CD8-positive, alpha-beta memory T cell (primary cell): ENCODE data around the gene CALML3. TPM values are rescaled to one million over a fixed set of nuclear protein-coding genes. Genes with fewer than 3 reads are reported as not detected.

Source experiments
- CTCF ChIA-PET: fragments of 350-600 bp; sonication (Branson Sonifier 250); formaldehyde crosslinking; loops from one replicate; lab custom pipeline; 2021; ENCODE audit warnings: antibody characterized with exemption; lab: Charles Lee
- POLR2A ChIA-PET: fragments of 350-600 bp; sonication (Branson Sonifier 250); formaldehyde crosslinking; loops from one replicate; lab custom pipeline; 2021; ENCODE audit warnings: antibody characterized with exemption; lab: Charles Lee
- DNase-seq, 5 donors: peaks; one replicate each; pipeline versions ENCODE4 v3.0.0 to v3.0.0-alpha.2; 2020 to 2022; ENCODE audit warnings: mixed read lengths in 1 of 5
- H3K27ac ChIP-seq: one replicate; pipeline ENCODE4 v1.7.0; 2013; ENCODE audit warnings: low read depth, mild to moderate bottlenecking, low read length, moderate library complexity
- H3K27me3 ChIP-seq: 2 replicates; pipeline ENCODE4 v1.7.0; 2013; ENCODE audit warnings: low read length, mild to moderate bottlenecking; ENCODE audit not compliant: insufficient read depth, poor library complexity, severe bottlenecking
- H3K36me3 ChIP-seq: 2 replicates; pipeline ENCODE4 v1.7.0; 2013; ENCODE audit warnings: mild to moderate bottlenecking, low read length, moderate library complexity; ENCODE audit not compliant: insufficient read depth
- H3K4me1 ChIP-seq: 2 replicates; pipeline ENCODE4 v1.7.0; 2013; ENCODE audit warnings: mild to moderate bottlenecking, low read length, moderate library complexity; ENCODE audit not compliant: insufficient read depth
- H3K4me3 ChIP-seq: 2 replicates; pipeline ENCODE4 v1.7.0; 2013; ENCODE audit warnings: mild to moderate bottlenecking, low read length
- H3K9me3 ChIP-seq: 2 replicates; pipeline ENCODE4 v1.7.0; 2013; ENCODE audit warnings: mild to moderate bottlenecking, low read length
- H3K27ac Mint-ChIP-seq, 8 donors: one replicate each; pipeline ENCODE4 v1.8.0; 2020 to 2021; ENCODE audit warnings: mixed read lengths in 8 of 8, mild to moderate bottlenecking in 6 of 8, inconsistent platforms in 3 of 8, moderate library complexity in 3 of 8
- H3K27me3 Mint-ChIP-seq, 2 donors: one replicate each; pipeline ENCODE4 v1.8.0; 2020 to 2021; ENCODE audit warnings: mixed read lengths in 2 of 2, mild to moderate bottlenecking in 1 of 2, moderate library complexity in 1 of 2
- H3K36me3 Mint-ChIP-seq, 3 donors: one replicate each; pipeline ENCODE4 v1.8.0; 2020 to 2021; ENCODE audit warnings: mixed read lengths in 3 of 3, inconsistent platforms in 1 of 3, mild to moderate bottlenecking in 1 of 3
- H3K4me1 Mint-ChIP-seq, 3 donors: one replicate each; pipeline ENCODE4 v1.8.0; 2020 to 2021; ENCODE audit warnings: mixed read lengths in 3 of 3, inconsistent platforms in 1 of 3, mild to moderate bottlenecking in 1 of 3
- H3K4me3 Mint-ChIP-seq, 7 donors: one replicate each; pipeline ENCODE4 v1.8.0; 2020 to 2021; ENCODE audit warnings: mixed read lengths in 7 of 7, mild to moderate bottlenecking in 6 of 7, moderate library complexity in 4 of 7, inconsistent platforms in 2 of 7
- H3K9me3 Mint-ChIP-seq, 5 donors: one replicate each; pipeline ENCODE4 v1.8.0; 2020 to 2022; ENCODE audit warnings: mixed read lengths in 5 of 5, mild to moderate bottlenecking in 3 of 5, moderate library complexity in 2 of 5, inconsistent platforms in 1 of 5
- polyA plus RNA-seq: library from polyadenylated mRNA; unstranded; fragments of 300-500 nt; fragmentation: Illumina TruSeq; gene quantifications from one replicate; pipeline ENCODE4 v1.2.3, GENCODE V29; 2021
- total RNA-seq, 2 experiments: library from RNA; stranded (reverse); gene quantifications; one replicate each; pipeline ENCODE4 v1.2.3, GENCODE V29; 2021

Gene CALML3
- total and polyA plus RNA-seq, 3 experiments from 2014 or later = not detected

DNA sequence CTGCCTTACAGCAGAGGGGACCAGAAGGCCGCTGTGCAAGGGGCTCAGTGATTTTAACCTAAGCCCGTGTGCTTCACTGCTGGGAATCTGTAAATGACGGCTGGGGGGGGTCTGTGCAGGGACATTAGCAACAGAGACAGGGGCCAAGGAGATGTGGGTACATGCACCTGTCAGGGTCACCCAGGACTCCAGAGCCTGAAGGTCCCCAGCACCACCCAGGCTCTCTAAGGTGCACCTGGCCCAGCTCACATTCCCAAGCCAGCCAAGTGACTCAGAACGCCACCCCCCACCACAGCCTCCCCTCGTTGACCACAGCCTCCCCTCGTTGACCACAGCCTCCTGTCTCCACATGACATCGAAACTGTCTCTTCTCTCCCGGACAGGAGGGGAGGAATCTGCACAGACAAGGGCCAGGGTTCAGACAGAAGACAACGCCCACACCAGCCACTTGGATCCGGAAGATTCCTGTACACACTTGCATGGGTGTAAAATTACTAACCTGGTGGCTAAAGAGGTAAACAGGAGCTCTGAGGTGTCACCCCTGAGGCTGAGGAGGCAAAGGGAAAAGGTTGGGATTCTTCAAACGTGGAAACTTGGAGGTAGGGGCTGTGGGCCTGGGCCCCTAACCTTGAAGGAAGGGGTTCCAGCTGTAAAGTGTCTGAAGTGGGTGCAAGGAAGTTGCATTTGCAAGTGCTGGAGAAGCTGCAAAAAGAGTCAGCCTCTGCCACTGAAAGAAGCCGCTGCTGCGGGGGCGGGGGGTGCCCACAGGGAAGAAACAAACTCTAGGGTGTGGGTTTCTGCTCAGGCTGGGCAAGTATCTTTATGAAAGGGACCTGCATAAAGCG, 27.0 kb downstream of the CALML3 start:
- no peaks in the 10 kb centered on the region for H3K36me3 ChIP-seq
- Mint-ChIP-seq H3K27ac (peak overlapping the region in 3 of 8 donors; percentile 6 to 65 (median 33)), H3K4me1 (peaks cover 14 to 20% (median 19%) of the 10 kb centered on the region in 3 donors), H3K4me3 (peak overlapping the region in 3 of 7 donors; percentile 14 to 56 (median 50)), H3K27me3 (peaks cover 3 to 4% of the 10 kb centered on the region in 2 donors), H3K9me3 (no peaks in the 10 kb centered on the region), H3K36me3 (no peaks in the 10 kb centered on the region)
- peak overlapping the region; percentile 22 for H3K4me3 ChIP-seq
- ChIA-PET CTCF (interaction anchor here (0.9 kb wide), 1 partner anchor 71 kb away, joined by 3 read pairs; no protein-coding TSS in a partner anchor), POLR2A (interaction anchor here (1.2 kb wide), 1 partner anchor 11 kb away, joined by 3 read pairs; no protein-coding TSS in a partner anchor)
- H3K9me3 ChIP-seq = no peaks in the 10 kb centered on the region
- peak overlapping the region; percentile 35 for H3K27ac ChIP-seq
- DNase-seq = peak in 1 of 5 donors; percentile 38
- H3K27me3 ChIP-seq = no peaks in the 10 kb centered on the region
- H3K4me1 ChIP-seq = peaks cover 46% of the 10 kb centered on the region

DNA sequence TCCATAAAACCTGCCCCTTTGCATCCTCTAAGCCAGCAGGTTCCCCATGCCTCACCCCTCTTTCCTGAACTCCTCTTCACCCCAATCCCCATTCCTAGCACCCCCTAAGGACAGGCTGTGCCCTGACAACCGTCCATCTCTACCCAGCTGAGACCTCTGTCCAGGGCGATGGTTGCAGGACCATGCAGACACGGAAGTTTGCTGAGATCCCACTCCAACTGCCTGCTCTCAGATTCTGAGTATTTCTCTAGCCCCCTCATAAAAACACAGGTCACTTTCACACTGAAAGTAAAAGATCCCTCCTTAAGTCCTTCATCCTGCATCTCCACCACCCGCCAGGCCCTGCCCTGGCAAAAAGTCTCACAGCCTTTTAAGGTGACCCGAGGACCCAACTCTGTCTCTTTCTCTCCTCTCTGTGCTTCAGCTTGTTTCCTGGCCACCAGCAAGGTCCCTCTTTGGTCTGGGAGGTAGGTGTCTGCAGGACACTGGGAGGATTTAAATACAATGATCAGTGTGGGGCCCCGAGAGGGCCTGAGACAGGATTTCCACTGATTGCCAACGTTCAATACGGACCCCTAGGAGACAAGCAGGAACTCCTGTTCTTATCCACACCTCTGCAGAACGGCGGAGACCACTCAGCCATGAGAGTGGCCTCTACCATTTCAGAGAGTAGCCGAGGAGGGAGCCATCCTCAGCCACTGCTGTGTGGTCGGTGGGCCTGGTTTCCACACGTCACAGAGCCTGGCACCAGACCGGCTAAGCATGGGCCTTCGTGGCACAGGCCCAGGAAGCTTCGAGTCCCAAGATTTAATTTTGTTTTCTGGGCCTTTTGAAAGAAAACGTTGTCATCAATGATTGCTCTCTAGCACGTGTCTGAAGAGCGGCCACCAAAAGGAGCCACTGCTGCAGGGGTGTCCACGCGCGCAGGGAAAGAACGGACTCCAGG, 27.9 kb downstream of the CALML3 start:
- no peak for DNase-seq
- CTCF ChIA-PET = interaction anchor here (0.9 kb wide), 1 partner anchor 70 kb away, joined by 3 read pairs; no protein-coding TSS in a partner anchor
- peak overlapping the region in 2 of 7 donors; percentile 35 to 50 for H3K4me3 Mint-ChIP-seq

DNA sequence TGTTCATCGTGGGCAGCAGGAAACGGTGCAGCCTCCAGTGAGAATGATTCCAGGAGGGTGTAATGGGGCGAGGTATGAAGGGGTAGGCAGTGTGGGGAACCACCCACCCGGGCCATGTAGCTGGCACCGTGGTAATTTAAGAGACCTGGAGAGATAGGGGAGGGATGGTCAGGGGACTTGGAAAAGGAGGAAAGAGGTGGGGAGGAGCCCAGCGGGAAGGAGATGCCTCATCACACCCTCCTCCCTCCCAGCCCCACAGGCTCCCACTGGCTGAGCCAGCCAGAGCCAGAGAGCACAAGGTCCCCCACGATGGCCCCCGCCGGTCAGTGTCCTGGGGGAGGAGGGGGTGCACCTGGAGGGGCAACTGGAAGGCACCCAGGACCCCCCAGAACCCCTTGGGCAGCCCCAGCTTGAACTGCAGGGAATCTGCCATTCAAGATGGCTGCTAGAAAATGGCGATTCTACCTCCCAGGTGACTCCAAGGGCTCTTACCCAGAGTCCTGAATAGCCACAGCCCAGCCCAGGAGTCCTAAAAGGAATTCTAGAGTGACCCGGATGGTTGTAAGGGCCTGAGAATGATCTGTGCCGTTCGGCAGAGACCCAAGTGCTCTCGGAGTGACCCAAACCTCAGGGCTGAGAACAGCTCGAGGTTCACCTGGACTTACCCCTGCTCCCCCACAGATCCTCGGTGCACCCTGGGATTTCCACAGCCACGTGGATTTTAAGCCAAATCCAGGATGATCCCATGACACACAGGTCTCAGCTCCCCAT, 28.8 kb downstream of the CALML3 start:
- H3K4me1 Mint-ChIP-seq = peaks cover 14 to 20% (median 19%) of the 10 kb centered on the region in 3 donors
- no peaks in the 10 kb centered on the region for H3K9me3 Mint-ChIP-seq
- no peak overlapping the region for H3K4me3 Mint-ChIP-seq
- H3K9me3 ChIP-seq = no peaks in the 10 kb centered on the region
- H3K4me3 ChIP-seq = no peak overlapping the region
- H3K27me3 Mint-ChIP-seq = peaks cover 4 to 5% of the 10 kb centered on the region in 2 donors
- H3K36me3 ChIP-seq = no peaks in the 10 kb centered on the region
- H3K36me3 Mint-ChIP-seq = no peaks in the 10 kb centered on the region
- no peak overlapping the region for H3K27ac ChIP-seq
- peak overlapping the region in 1 of 8 donors; percentile 79 for H3K27ac Mint-ChIP-seq
- ChIA-PET CTCF (interaction anchor here (1.6 kb wide), 1 partner anchor 76 kb away, joined by 5 read pairs; no protein-coding TSS in a partner anchor), POLR2A (no interaction called here)
- H3K27me3 ChIP-seq = no peaks in the 10 kb centered on the region
- peaks cover 38% of the 10 kb centered on the region for H3K4me1 ChIP-seq
- DNase-seq = no peak

More for the DNA sequence above, 27.9 kb downstream of the CALML3 start:
- POLR2A ChIA-PET = interaction anchor here (1.2 kb wide), 1 partner anchor 10 kb away, joined by 3 read pairs; no protein-coding TSS in a partner anchor
- H3K27ac Mint-ChIP-seq = peak overlapping the region in 3 of 8 donors; percentile 6 to 65 (median 62)
- H3K27me3 Mint-ChIP-seq = peaks cover 3 to 4% of the 10 kb centered on the region in 2 donors
- H3K36me3 Mint-ChIP-seq = no peaks in the 10 kb centered on the region
- no peaks in the 10 kb centered on the region for H3K9me3 ChIP-seq
- peaks cover 14 to 20% (median 19%) of the 10 kb centered on the region in 3 donors for H3K4me1 Mint-ChIP-seq
- H3K36me3 ChIP-seq = no peaks in the 10 kb centered on the region
- no peaks in the 10 kb centered on the region for H3K27me3 ChIP-seq
- H3K9me3 Mint-ChIP-seq = no peaks in the 10 kb centered on the region
- H3K4me1 ChIP-seq = peaks cover 46% of the 10 kb centered on the region
- no peak overlapping the region for H3K27ac ChIP-seq
- H3K4me3 ChIP-seq = peak overlapping the region; percentile 22

DNA sequence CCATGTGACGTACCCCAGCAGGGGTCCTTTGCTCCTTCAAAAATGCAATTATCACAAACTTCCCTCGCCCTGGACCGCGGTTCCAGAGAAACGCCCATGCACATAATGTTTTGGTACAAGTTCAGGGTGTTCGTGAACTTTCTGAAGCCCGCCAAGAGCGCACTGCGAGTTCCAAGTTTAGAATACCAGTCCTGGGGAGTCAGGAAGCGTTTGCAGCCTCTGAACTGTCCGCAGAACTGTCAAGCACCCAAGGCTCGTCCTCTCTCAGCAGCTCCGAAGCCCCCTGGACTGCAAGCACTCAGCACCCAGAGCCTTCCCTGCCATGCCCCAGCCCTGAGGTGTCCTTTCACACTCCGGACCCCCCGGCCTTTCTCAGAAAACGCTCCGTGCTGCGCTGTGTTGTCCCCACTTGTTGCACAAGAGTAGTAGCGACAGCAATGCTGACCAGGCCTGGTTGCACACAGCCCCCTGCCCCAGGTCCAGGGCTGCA, 30.3 kb downstream of the CALML3 start:
- no peaks in the 10 kb centered on the region for H3K36me3 ChIP-seq
- no peak overlapping the region for H3K4me3 ChIP-seq
- Mint-ChIP-seq H3K27me3 (peaks cover 4 to 5% of the 10 kb centered on the region in 2 donors), H3K4me3 (no peak overlapping the region), H3K4me1 (peaks cover 14 to 20% (median 19%) of the 10 kb centered on the region in 3 donors), H3K27ac (no peak overlapping the region), H3K36me3 (no peaks in the 10 kb centered on the region), H3K9me3 (no peaks in the 10 kb centered on the region)
- H3K9me3 ChIP-seq = no peaks in the 10 kb centered on the region
- H3K27me3 ChIP-seq = no peaks in the 10 kb centered on the region
- peaks cover 27% of the 10 kb centered on the region for H3K4me1 ChIP-seq
- DNase-seq = no peak
- ChIA-PET POLR2A (no interaction called here), CTCF (interaction anchor here (0.8 to 1.6 kb wide), 2 partner anchors 75 to 531 kb away, joined by 3 to 5 read pairs; no protein-coding TSS in a partner anchor)
- H3K27ac ChIP-seq = no peak overlapping the region

DNA sequence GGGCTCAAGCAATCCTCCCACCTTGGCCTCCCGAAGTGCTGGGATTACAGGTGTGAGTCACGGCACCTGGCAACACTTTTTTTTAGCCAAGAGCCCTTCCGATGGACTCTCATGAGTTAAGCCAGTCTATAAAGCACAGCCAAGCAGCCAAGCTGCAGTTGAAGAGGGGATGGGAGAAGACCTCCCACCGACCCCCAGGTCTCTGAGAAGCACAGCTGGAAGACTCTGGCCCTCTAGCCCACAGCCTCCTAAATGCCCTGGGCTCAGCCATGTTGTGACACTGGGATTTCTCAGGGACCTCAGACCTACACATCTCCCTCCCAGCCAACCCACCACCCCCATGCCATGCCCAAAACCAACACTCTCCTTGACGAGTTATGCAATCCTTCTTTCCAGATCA, 31.1 kb downstream of the CALML3 start:
- ChIA-PET POLR2A (no interaction called here), CTCF (no interaction called here)
- DNase-seq = no peak
- no peak overlapping the region for H3K4me3 ChIP-seq
- H3K4me1 ChIP-seq = peaks cover 27% of the 10 kb centered on the region
- Mint-ChIP-seq H3K4me3 (no peak overlapping the region), H3K27me3 (peaks cover 5 to 8% of the 10 kb centered on the region in 2 donors), H3K4me1 (peaks cover 11 to 19% (median 16%) of the 10 kb centered on the region in 3 donors), H3K27ac (no peak overlapping the region), H3K36me3 (no peaks in the 10 kb centered on the region), H3K9me3 (no peaks in the 10 kb centered on the region)
- no peak overlapping the region for H3K27ac ChIP-seq
- no peaks in the 10 kb centered on the region for H3K36me3 ChIP-seq
- H3K27me3 ChIP-seq = no peaks in the 10 kb centered on the region
- no peaks in the 10 kb centered on the region for H3K9me3 ChIP-seq

DNA sequence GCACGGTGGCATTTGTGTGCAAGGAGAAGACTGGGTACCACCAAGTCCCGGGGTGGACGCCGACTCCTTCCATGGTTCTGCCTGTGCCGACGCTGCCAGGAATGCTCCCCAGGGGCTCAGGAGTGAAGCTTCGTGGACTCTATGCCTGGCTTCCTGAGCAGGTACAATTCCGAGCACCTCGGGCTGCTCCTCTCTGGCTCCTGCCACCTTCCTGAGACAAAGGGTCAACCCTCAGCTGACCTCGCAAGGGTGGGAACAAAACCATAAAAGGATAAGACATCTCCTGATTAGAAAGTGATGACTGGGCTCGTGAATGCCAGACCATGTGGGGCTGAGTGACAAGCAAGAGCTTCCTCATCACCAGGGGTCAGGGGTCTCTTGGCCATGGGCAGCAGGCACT, 31.8 kb downstream of the CALML3 start:
- Mint-ChIP-seq H3K4me1 (peaks cover 11 to 17% (median 12%) of the 10 kb centered on the region in 3 donors), H3K27ac (no peak overlapping the region), H3K9me3 (no peaks in the 10 kb centered on the region), H3K36me3 (no peaks in the 10 kb centered on the region), H3K27me3 (peaks cover 5 to 8% of the 10 kb centered on the region in 2 donors), H3K4me3 (no peak overlapping the region)
- DNase-seq = no peak
- CTCF ChIA-PET = no interaction called here
- POLR2A ChIA-PET = no interaction called here
- no peak overlapping the region for H3K27ac ChIP-seq
- H3K9me3 ChIP-seq = no peaks in the 10 kb centered on the region
- H3K36me3 ChIP-seq = no peaks in the 10 kb centered on the region
- peaks cover 22% of the 10 kb centered on the region for H3K4me1 ChIP-seq
- H3K4me3 ChIP-seq = no peak overlapping the region
- no peaks in the 10 kb centered on the region for H3K27me3 ChIP-seq
